GM21576 (cell line): ENCODE results near the gene CHMP3.
"Not testable (repeated sequence)": the region's sequence is repeated elsewhere in the genome, so short reads cannot be mapped to it uniquely, and the experiment has no call there.

Experiments used
- ATAC-seq: cut with Tn5 transposase; IDR thresholded peaks from one replicate; pipeline ENCODE4 v1.9.1; 2021; ENCODE audit warnings: mild to moderate bottlenecking, moderate library complexity; ENCODE audit not compliant: unreplicated experiment

CHMP3 gene

DNA sequence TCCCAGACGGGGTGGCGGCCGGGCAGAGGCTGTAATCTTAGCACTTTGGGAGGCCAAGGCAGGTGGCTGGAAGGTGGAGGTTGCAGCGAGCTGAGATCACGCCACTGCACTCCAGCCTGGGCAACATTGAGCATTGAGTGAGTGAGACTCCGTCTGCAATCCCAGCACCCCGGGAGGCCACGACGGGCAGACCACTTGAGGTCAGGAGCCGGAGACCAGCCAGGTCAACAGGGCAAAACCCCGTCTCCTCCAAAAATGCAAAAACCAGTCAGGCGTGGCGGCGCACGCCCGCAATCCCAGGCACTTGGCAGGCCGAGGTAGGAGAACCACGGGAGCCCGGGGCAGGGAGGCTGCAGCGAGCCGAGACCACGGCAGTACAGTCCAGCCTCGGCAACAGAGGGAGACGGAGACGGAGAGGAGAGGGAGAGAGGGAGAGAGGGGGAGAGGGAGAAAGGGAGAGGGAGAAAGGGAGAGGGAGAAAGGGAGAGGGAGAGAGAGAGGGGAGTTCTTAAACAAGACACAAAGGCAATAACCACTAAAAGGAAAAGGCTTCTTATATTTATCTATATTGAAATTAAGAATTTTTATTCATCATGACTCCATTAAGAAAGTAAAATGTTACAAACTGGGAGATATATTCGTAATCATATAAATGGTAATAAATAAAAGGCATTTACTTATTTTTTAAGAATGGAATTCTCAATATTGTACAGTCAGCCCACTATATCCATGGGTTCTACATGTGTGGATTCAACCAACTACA is 13.1 kb downstream of the CHMP3 start:
- ATAC-seq, result not testable (repeated sequence)

DNA sequence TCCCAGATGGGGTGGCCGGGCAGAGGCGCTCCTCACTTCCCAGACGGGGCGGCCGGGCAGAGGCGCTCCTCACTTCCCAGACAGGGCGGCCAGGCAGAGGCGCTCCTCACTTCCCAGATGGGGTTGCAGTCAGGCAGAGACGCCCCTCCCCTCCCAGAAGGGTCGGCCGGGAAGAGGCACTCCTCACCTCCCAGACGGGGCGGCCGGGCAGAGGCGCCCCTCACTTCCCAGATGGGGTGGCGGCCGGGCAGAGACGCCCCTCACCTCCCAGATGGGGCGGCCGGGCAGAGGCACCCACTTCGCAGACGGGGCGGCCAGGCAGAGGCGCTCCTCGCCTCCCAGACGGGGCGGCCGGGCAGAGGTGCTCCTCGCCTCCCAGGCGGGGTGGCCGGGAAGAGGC is 13.8 kb downstream of the CHMP3 start:
- not testable (repeated sequence) for ATAC-seq

DNA sequence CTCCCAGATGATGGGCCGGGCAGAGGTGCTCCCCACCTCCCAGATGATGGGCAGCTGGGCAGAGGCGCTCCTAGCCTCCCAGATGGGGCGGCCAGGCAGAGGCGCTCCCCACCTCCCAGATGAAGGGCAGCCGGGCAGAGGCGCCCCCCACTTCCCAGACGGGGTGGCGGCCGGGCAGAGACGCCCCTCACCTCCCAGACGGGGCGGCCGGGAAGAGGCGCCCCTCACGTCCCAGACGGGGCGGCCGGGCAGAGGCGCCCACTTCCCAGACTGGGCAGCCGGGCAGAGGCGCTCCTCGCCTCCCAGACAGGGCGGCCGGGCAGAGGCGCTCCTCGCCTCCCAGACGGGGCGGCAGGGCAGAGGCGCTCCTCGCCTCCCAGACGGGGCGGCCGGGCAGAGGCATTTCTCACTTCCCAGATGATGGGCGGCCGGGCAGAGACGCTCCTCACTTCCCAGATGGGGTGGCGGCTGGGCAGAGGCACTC is 14.3 kb downstream of the CHMP3 start:
- not testable (repeated sequence) for ATAC-seq

DNA sequence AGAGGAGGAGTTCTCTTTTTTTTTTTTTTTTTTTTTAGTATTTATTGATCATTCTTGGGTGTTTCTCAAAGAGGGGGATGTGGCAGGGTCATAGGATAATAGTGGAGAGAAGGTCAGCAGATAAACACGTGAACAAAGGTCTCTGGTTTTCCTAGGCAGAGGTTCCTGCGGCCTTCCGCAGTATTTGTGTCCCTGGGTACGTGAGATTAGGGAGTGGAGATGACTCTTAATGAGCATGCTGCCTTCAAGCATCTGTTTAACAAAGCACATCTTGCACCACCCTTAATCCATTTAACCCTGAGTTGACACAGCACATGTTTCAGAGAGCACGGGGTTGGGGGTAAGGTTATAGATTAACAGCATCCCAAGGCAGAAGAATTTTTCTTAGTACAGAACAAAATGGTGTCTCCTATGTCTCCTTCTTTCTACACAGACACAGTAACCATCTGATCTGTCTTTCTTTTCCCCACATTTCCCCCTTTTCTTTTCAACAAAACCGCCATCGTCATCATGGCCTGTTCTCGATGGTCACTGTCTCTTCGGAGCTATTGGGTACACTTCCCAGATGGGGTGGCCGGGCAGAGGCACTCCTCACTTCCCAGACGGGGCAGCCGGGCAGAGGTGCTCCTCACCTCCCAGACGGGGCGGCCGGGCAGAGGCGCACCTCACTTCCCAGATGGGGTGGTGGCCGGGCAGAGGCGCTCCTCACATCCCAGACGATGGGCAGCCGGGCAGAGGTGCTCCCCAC is 14.9 kb downstream of the CHMP3 start:
- not testable (repeated sequence) for ATAC-seq

DNA sequence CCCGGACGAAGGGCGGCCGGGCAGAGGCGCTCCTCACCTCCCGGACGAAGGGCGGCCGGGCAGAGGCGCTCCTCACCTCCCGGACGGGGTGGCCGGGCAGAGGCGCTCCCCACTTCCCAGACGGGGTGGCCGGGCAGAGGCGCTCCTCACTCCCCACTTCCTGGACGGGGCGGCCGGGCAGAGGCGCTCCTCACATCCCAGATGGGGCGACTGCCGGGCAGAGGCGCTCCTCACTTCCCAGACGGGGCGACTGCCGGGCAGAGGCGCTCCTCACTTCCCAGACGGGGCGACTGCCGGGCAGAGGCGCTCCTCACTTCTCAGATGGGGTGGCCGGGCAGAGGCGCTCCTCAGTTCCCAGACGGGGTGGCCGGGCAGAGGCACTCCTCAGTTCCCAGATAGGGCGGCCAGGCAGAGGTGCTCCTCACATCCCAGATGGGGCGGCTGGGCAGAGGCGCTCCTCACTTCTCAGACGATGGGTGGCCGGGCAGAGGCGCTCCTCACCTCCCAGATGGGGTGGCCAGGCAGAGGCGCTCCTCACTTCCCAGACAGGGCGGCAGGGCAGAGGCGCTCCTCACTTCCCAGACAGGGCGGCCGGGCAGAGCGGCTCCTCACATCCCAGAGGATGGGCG is 17.8 kb downstream of the CHMP3 start:
- not testable (repeated sequence) for ATAC-seq

DNA sequence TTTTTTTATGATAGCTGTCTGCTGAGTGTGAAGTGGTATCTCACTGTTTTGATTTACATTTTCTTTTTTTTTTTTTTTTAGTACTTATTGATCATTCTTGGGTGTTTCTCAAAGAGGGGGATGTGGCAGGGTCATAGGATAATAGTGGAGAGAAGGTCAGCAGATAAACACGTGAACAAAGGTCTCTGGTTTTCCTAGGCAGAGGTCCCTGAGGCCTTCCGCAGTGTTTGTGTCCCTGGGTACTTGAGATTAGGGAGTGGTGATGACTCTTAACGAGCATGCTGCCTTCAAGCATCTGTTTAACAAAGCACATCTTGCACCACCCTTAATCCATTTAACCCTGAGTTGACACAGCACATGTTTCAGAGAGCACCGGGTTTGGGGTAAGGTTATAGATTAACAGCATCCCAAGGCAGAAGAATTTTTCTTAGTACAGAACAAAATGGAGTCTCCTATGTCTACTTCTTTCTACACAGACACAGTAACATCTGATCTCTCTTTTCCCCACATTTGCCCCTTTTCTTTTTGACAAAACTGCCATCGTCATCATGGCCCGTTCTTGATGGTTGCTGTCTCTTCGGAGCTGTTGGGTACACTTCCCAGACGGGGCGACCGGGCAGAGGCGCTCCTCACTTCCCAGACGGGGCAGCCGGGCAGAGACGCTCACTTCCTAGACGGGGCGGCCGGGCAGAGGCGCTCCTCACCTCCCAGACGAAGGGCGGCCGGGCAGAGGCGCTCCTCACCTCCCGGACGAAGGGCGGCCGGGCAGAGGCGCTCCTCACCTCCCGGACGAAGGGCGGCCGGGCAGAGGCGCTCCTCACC is 18.8 kb downstream of the CHMP3 start:
- ATAC-seq, result not testable (repeated sequence)

DNA sequence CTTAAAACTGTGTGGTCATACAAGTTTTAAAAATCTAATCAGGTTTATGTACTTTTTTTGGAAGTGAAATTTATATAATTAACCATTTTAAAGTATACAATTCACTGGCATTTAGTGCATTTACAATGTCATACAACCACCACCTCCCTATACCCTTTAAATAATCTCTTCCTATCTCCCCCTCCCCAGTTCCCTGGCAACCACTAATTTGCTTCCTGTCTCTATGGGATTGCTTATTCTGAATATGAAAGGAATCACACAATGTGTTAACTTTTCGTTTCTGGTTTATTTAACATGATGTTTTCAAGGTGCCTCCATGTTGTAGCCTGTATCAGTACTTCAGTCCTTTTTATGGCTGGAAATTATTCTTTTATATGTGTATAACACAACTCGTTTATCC is 19.4 kb downstream of the CHMP3 start:
- no peak for ATAC-seq

DNA sequence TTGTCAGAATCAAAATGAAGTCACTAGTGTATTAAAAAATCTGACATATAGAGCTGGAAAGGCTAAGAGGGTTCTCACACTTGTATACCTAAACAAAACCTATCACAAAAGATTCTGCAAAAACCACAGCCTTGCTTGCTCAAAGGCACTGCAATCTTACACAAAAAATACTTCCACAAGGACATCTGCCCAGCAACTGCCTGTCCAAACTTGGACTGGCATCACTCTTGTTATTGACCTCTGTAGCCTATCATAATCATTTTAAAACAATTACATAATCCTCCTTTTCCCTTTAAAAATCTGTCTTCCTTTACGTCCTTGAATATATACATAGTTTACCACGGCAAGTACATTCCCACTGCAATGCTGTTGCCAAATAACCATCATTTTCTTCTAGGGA is 19.9 kb downstream of the CHMP3 start:
- no peak for ATAC-seq

DNA sequence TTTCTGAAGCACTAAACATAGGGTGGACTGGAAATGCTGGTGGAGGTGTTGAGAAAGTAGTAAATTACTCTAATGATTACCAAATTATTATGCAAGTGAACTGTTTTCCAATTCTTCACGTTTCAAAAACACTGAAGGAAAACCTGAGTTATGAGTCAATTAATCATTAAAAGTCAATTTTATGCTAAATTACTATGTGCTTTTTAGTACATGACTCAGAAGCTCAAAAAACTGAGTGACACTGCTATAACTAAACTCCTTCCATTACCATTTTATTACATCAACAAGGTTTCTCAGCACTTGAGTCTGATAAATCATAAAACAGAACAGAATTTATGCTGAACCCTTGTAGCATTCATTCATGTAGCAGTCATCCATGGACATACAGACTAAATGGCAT is 20.4 kb downstream of the CHMP3 start:
- no peak for ATAC-seq

DNA sequence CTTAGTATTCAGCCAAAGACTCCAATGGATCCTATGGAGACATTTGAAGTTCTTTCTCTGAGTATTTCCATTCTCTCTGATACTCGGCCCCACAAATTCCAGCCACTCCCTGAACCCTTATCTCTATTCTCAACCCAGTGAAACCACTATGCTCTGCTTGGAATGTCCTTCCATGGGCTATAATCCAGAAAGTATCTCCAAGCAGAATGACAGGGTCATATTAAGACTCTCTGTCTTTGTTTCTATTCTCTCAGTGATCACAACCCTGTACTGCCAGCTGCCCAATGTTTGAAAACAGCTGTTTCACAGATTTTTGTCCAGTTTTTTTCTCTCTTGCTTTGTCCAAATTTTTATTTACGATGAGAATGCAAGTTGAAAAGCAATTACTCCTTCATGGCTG is 21.9 kb downstream of the CHMP3 start:
- ATAC-seq, result no peak

DNA sequence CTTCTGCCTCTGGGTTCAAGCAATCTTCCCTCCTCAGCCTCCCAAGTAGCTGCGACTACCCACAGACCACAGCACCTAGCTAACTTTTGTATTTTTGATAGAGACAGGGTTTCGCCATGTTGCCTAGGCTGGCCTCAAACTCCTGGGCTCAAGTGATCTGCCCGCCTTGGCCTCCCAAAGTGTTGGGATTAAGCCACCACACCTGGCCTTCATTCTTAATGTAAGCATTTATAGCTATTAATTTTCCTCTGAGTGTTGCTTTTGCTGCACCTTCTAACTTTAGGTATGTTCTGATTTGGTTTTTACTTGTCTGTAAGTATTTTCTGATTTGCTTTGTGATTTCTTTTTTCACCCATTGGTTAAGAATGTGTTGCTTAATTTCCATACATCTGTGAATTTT is 29.7 kb downstream of the CHMP3 start:
- ATAC-seq, result no peak

DNA sequence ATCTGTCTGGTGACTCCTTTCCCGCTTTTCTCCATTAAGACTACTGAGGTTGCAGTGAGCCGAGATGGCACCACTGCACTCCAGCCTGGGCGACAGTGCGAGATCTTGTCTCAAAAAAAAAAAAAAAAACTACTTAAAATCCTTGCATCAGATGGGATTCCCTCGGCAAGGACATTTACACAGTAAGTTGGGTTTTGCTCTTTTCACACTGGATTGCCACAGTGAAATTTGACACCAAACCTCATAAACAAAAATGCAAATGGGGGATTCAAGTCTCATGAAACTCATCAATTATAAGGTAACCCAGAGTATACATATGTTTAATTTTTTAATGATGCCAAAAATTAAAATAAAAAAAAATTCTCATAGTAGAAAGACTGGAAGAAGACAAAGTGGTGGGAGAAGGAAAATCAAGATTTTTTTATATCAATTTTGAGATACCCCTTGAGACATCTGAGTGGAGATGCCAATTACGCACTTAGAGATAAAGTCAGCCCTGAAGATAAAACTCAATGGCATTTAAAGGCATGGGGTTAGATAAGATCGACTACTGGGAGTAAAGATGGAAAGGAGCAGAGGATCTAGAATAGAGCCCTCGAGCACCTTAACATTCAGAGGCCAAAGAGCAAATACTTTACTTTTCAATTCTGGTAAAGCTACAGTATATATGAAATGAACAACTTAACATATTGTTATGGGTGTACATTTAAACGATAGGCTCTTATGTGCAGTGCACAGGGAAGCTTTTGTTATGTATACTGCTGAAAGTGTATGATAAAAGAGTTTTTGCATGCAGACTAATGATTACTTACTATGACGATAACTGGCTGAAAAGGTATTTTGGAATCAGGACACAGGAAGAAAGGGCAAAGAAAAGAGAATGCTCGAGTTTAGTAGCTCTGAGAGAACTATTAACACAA is 37.6 kb downstream of the CHMP3 start:
- no peak for ATAC-seq

DNA sequence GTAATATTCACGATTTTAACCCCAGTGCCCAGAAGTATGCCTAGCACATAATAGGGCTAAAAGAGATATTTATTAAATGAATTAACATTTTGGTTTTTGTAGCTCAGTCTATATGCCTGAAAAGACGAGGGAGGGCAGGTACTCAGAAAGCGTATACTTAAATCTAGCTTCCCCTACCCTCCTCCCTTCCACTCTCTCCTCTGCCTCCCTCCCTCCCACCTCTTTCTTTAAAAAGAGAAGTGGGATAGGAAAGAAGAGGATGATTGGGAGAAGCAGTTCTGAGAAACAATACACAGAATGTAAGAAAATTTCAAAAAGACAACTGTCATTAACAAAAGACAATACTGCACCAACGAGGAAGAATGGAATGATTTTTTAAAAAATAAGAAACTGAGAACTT is 39.8 kb downstream of the CHMP3 start:
- no peak for ATAC-seq

DNA sequence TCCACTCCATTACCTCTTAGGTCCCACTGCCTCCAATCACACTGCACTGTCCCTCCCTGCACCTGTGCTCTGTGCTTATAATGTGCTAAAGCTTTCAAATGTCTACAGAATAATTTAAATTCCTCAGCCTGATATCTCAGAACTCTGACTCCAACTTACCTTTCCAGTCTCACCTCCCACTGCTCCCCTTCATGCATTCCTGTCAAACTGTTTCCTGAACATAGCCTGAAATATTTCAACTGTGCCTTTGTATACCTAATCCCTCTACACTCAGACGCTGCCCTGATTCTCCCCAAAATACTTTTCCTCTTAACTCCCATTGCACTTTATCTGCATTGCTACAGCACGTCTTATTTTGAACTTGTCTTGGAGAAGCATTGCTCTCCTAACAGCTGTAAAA is 40.5 kb downstream of the CHMP3 start:
- no peak for ATAC-seq

DNA sequence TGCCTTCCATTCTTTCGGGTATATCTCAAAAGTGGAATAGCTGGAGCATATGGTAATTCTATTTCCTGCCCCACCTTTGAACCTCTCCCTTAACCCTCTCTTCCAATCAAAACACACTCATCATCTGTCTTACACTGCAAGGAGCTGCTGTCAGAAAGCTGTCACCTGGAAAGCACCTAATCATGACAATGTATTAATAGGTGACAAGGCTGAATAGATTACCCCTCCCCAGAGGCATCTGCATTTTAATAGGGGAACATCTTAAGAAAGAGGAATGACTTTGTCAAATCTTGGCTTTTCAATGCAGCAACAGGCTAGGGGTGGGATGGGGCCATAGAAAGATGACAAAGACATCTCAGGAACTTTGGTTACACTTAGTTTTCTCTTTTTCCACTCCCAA is 41.3 kb downstream of the CHMP3 start:
- ATAC-seq, result no peak

DNA sequence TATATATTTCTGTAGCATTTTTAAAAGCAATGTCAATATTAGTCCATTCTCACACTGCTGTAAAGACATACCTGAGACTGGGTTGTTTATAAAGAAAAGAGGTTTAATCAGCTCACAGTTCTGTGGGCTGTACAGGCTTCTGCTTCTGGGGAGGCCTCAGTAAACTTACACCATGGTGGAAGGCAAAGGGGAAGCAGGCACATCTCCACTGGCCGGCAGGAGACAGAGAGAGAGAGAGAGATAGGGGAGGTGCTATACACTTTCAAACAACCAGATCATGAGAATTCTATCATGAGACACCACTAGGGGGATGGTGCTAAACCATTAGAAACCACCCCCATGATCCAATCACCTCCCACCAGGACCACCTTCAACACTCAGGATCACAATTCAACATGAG is 43.1 kb downstream of the CHMP3 start:
- no peak for ATAC-seq

DNA sequence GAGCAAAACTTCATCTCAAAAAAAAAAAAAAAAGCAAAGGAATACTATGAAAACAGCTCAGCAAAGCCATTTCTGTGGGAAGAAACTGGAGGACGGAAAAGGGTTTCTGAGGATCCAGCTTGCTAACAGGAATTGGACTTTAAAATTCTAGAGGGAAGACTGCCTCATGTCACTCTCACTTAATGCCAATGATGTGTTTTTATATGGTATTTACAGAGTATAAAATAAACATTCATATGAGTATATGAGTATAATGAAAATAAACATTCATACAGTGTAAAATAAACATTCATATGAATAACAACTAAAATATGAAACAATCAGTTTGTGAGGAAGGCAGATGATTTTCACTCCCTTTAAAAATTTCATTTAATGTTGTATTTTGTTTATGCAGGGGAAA is 43.9 kb downstream of the CHMP3 start:
- no peak for ATAC-seq

DNA sequence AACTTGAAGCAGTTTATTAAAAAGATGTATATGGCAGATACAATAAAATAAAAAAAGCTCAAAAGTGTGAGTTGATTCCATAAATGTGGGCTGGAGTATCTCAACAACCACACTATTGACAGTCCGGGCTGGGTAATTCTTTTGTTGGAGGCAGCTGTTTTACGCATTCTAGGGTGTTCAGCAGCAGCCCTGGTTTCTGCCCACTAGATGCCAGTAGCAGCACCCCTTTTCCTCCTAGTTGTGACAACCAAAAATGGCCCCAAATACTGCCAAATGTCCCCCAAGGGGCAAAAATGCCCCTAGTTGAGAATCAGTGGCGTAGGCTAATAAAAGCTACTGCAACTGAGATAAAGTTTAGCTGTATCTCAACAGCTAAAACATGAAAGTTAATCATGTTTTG is 44.8 kb downstream of the CHMP3 start:
- ATAC-seq, result no peak

DNA sequence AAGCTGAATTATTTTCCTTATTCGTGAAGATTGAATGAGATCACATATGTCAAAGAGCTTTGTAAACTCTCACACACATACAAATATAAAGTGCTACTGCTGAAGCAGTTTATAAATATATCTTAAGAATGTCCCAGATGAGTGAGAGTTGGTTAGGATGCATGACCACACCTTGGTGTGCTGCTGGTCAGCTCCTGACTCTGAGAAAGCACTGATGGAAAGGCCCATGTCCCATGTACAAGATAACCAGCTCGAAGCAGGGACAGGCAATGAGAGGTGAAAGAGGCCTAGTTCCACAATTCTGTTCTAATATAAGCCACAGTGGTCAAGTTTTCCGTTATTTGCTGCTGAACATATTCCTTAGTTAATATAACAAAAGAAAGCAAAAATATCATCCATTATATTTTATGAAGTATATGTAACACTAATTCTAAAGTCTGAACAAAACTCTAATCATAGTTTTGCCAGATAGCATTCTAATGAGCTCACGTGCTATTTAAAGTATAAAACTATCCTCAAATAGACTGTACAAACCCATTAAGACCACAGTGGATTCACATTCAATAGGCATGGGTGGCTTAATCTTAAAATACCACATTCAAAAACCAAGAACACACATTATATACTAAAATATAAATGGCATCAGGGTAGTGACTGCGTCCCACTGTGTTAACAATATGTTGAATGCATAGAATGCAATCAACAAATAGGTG is 49.1 kb downstream of the CHMP3 start:
- no peak for ATAC-seq
